ENCODE data around the gene ARID5B.

The ARID5B gene

DNA sequence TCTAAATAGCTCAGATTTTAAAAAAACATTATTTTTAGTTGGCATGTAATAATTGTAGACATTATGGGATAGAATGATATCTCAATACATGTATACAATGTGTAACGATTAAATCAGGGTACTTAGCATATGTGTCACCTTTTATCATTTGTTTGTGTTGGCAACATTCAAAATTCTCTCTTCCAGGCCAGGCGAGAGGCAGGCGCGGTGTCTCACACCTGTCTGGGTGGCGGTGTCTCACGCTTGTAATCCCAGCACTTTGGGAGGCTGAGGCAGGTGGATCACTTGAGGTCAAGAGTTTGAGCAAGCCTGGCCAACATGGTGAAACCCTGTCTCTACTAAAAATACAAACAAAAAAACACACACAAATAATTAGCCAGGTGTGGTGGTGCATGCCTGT, 215.4 kb downstream of the ARID5B start:
- Histone ChIP-seq H3K4me1 (ENCODE audit: control insufficient read depth, insufficient read depth, low read length) (no peaks in the 10 kb centered on the region), H3K4me3 (ENCODE audit: low read length) (no peak overlapping the region), H3K27ac (ENCODE audit: low read length) (no peak overlapping the region), H3K9me3 (ENCODE audit: control insufficient read depth, insufficient read depth, low read length) (no peaks in the 10 kb centered on the region), H3K27me3 (ENCODE audit: control insufficient read depth, insufficient read depth, low read length) (no peaks in the 10 kb centered on the region), H3K36me3 (ENCODE audit: control insufficient read depth, insufficient read depth, low read length) (no peaks in the 10 kb centered on the region)
- no peak for DNase-seq (ENCODE audit: low read depth, low spot score)
- WGBS (ENCODE audit: insufficient coverage, insufficient read length) = no CpG with 5 or more reads among the region's 6 CpGs

DNA sequence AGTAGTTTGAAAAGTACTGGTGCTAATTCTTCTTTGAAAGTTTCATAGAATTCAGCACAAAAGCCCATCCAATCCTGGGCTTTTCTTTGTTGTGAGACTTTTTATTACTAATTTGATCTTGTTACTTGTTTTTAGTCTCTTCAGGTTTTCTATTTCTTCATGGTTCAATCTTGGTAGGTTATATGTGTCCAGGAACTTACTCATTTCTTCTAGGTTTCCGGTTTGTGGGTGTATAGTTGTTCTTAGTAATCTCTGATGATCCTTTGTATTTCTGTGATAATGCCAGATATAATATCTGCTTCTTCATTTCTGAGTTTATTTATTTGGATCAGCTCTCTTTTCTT, 219.7 kb downstream of the ARID5B start:
- WGBS (ENCODE audit: insufficient coverage, insufficient read length) = no CpG with 5 or more reads among the region's 1 CpG
- no peak overlapping the region for H3K4me3 ChIP-seq (ENCODE audit: low read length)
- H3K4me1 ChIP-seq (ENCODE audit: control insufficient read depth, insufficient read depth, low read length) = no peaks in the 10 kb centered on the region

DNA sequence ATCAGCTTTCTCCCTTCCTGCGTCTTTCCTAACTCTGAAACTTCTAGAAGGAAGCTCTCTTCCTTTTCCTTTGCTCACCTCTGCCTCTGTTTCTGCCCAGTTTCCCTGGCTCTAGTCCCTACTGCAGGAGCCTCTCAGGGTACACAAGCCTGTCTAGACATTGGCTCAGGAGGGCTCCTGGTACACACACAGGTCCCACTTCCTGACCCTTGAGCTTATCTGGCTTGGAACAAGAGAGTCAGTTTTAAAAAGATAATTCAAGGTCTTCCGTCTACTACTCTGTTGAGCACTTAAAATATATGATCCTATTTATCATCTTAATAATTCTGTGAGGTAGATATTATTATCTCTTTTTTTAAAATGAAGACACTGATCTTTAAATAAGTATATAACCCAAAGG, 226.5 kb downstream of the ARID5B start:
- no peak overlapping the region for H3K4me3 ChIP-seq (ENCODE audit: low read length)
- H3K27ac ChIP-seq (ENCODE audit: low read length) = no peak overlapping the region
- no peak for DNase-seq (ENCODE audit: low read depth, low spot score)
- WGBS (ENCODE audit: insufficient coverage, insufficient read length) = no CpG with 5 or more reads among the region's 2 CpGs
- no peaks in the 10 kb centered on the region for H3K9me3 ChIP-seq (ENCODE audit: control insufficient read depth, insufficient read depth, low read length)
- no peaks in the 10 kb centered on the region for H3K4me1 ChIP-seq (ENCODE audit: control insufficient read depth, insufficient read depth, low read length)
- H3K27me3 ChIP-seq (ENCODE audit: control insufficient read depth, insufficient read depth, low read length) = no peaks in the 10 kb centered on the region
- no peaks in the 10 kb centered on the region for H3K36me3 ChIP-seq (ENCODE audit: control insufficient read depth, insufficient read depth, low read length)

More for the DNA sequence above, 219.7 kb downstream of the ARID5B start:
- Histone ChIP-seq H3K27ac (ENCODE audit: low read length) (no peak overlapping the region), H3K36me3 (ENCODE audit: control insufficient read depth, insufficient read depth, low read length) (no peaks in the 10 kb centered on the region), H3K9me3 (ENCODE audit: control insufficient read depth, insufficient read depth, low read length) (no peaks in the 10 kb centered on the region), H3K27me3 (ENCODE audit: control insufficient read depth, insufficient read depth, low read length) (no peaks in the 10 kb centered on the region)
- DNase-seq (ENCODE audit: low read depth, low spot score) = no peak

DNA sequence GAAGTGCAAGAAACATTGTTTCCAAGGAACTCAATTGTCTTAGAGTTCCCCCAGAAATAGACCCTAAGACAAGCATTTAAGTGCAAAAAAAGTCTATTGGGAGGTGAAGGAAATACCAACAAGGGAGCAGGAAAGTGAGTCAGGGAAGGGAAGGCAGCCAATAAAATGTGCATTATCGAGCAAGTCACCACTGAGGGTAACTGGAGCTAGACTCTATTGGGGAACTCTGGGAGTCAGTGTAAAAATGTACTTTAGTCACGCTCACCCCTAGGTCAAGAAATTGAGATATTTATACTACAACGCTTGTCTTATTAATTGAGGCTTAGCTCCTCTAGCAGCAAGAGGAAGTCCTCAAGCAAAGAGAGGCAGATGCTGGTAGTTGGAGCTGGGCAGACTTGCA, 229.4 kb downstream of the ARID5B start:
- DNase-seq (ENCODE audit: low read depth, low spot score) = no peak

DNA sequence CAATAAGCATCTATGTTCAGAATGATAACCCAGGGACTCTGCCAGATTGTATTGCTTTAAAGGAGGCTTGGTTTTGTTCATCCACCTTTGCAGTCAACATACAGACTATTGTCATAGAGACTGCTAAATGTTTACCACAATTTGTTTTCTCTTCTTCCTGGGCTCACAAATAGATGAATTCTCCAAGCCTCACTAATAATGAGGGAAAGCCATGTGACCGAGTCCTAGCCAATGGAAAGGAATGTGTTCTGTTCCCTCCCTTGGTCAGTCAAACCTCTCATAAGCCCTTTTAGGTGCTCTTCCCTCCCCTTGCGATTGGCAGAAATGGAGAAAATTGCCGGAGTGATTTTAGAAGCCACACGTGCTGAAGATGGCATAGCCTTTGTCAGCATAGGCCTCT, 230.2 kb downstream of the ARID5B start:
- WGBS (ENCODE audit: insufficient coverage, insufficient read length) = no CpG with 5 or more reads among the region's 4 CpGs
- Histone ChIP-seq H3K4me1 (ENCODE audit: control insufficient read depth, insufficient read depth, low read length) (no peaks in the 10 kb centered on the region), H3K4me3 (ENCODE audit: low read length) (no peak overlapping the region), H3K36me3 (ENCODE audit: control insufficient read depth, insufficient read depth, low read length) (no peaks in the 10 kb centered on the region), H3K9me3 (ENCODE audit: control insufficient read depth, insufficient read depth, low read length) (no peaks in the 10 kb centered on the region), H3K27ac (ENCODE audit: low read length) (no peak overlapping the region), H3K27me3 (ENCODE audit: control insufficient read depth, insufficient read depth, low read length) (no peaks in the 10 kb centered on the region)
- DNase-seq (ENCODE audit: low read depth, low spot score) = no peak

More for the DNA sequence above, 229.4 kb downstream of the ARID5B start:
- Histone ChIP-seq H3K9me3 (ENCODE audit: control insufficient read depth, insufficient read depth, low read length) (no peaks in the 10 kb centered on the region), H3K36me3 (ENCODE audit: control insufficient read depth, insufficient read depth, low read length) (no peaks in the 10 kb centered on the region), H3K27ac (ENCODE audit: low read length) (no peak overlapping the region), H3K4me3 (ENCODE audit: low read length) (no peak overlapping the region), H3K4me1 (ENCODE audit: control insufficient read depth, insufficient read depth, low read length) (no peaks in the 10 kb centered on the region), H3K27me3 (ENCODE audit: control insufficient read depth, insufficient read depth, low read length) (no peaks in the 10 kb centered on the region)
- WGBS (ENCODE audit: insufficient coverage, insufficient read length) = no CpG with 5 or more reads among the region's 3 CpGs

DNA sequence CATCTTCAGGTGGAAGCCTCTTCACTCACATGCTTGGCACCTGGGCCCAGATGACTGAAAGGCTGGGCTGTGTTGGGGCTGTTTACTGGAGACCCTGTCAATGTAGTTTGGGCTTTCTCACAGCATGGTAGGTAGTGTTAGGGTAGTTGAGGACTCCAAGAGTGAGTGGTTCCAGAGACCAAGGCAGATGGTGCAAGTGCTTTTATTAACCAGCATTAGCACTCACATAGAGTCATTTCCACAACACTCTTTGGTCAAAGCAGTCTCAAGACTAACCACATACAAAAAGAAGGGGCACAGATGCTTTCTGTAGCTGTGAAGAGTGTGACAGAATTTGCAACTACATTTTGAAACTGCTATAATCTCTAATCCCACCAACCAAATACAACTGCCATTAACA, 232.1 kb downstream of the ARID5B start:
- no peak overlapping the region for H3K27ac ChIP-seq (ENCODE audit: low read length)
- no peaks in the 10 kb centered on the region for H3K27me3 ChIP-seq (ENCODE audit: control insufficient read depth, insufficient read depth, low read length)
- H3K4me1 ChIP-seq (ENCODE audit: control insufficient read depth, insufficient read depth, low read length) = no peaks in the 10 kb centered on the region
- no peak for DNase-seq (ENCODE audit: low read depth, low spot score)
- no peak overlapping the region for H3K4me3 ChIP-seq (ENCODE audit: low read length)
- no peaks in the 10 kb centered on the region for H3K36me3 ChIP-seq (ENCODE audit: control insufficient read depth, insufficient read depth, low read length)
- no peaks in the 10 kb centered on the region for H3K9me3 ChIP-seq (ENCODE audit: control insufficient read depth, insufficient read depth, low read length)

DNA sequence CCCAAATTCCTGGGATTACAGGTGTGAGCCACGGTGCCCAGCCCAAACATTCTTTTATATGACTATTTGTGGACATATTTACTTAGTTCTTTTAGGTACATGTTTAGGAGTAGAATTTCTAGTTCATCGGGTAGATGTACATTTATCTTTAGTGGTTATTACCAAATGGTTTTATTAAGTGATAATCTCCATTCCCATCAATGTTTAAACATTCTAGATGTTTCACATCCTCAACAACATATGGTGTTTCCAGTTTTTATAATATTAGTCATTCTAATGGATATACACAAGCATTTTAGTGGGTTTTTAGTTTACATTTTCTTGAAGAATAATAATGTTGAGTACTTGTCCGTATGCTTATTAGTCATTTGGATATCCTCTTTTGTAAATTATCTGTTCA, 235.4 kb downstream of the ARID5B start:
- no peaks in the 10 kb centered on the region for H3K36me3 ChIP-seq (ENCODE audit: control insufficient read depth, insufficient read depth, low read length)
- H3K4me3 ChIP-seq (ENCODE audit: low read length) = no peak overlapping the region
- no peaks in the 10 kb centered on the region for H3K9me3 ChIP-seq (ENCODE audit: control insufficient read depth, insufficient read depth, low read length)
- H3K4me1 ChIP-seq (ENCODE audit: control insufficient read depth, insufficient read depth, low read length) = no peaks in the 10 kb centered on the region
- no peak overlapping the region for H3K27ac ChIP-seq (ENCODE audit: low read length)
- no peak for DNase-seq (ENCODE audit: low read depth, low spot score)
- no peaks in the 10 kb centered on the region for H3K27me3 ChIP-seq (ENCODE audit: control insufficient read depth, insufficient read depth, low read length)
- no CpG with 5 or more reads among the region's 3 CpGs for WGBS (ENCODE audit: insufficient coverage, insufficient read length)

Measured in iPS DF 6.9 (cell line).